Breast epithelium (tissue), 3 donors: ENCODE results near the gene IL19.

Experiments used
- CTCF ChIP-seq, 3 donors: fragments of 450-650 bp; IDR thresholded peaks; one replicate each; pipeline ENCODE4 v1.5.1; 2016 to 2017; ENCODE audit warnings: antibody characterized with exemption in 3 of 3, mild to moderate bottlenecking in 3 of 3, moderate library complexity in 3 of 3
- POLR2A ChIP-seq: fragments of 450-650 bp; IDR thresholded peaks from one replicate; pipeline ENCODE4 v1.6.1; 2016; ENCODE audit warnings: antibody characterized with exemption, mild to moderate bottlenecking, moderate library complexity
- POLR2AphosphoS5 ChIP-seq, 3 donors: sonication (generic); formaldehyde crosslinking; IDR thresholded peaks; one replicate each; pipeline ENCODE4 v1.6.1; 2017; ENCODE audit warnings: antibody characterized with exemption in 3 of 3

GRCh38 chr1:206834217-206834616 lies 63.6 kb downstream of the IL19 start:
- TF ChIP-seq CTCF (IDR thresholded peaks at IDR 0.05) (no peak), POLR2A (no peak), POLR2AphosphoS5 (IDR thresholded peaks at IDR 0.05) (no peak)
